ENCODE measurements around the gene SELENOS.

The SELENOS gene

DNA sequence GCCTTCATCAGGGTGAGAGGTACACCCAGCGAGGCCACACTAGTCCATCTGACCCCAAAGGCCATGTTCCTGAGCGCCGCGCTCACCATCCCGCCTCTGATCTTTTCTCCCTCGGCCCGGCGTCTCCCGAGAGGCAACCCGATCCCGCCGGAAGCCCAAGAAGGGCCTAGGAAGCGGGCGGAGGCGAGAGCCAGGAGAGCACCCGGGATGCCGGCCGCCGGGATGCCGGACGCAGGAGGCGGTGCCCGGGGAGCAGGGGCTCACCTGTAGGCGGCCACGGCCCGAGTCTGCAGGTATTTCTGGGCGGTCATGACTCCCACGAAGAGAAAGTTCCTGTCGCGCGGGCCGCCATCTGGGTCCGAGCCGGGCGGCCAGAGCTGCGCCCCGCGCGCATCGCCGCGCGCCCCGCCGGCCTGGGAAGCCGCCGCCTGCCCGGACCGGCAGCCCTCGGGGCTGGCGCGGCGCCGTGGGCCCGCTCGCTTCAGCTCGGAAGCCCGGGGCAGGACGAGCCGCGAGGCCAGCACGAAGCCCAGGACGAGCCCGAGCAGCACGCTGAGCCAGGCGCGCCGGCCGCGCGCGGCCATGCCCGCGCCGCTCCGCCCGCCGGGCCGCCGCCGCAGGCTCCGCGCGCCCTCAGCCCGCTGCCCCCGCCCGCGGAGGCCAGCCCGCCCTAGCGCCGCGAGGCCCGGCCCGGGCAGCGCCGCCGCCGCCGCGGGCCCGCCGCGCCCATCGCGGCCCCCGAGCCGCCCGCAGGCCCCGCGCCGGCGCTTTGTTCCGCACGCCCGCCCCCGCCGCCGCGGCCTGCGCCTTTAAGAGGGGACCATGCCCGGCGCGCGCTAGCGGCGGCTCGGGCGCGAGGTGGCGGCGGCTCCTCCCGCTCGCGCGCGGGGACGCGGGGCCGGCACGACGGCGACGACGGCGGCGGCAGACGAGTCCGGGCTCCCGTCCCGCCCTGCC lies 26.1 kb downstream of the SELENOS start:
- no peak for FAIRE-seq

DNA sequence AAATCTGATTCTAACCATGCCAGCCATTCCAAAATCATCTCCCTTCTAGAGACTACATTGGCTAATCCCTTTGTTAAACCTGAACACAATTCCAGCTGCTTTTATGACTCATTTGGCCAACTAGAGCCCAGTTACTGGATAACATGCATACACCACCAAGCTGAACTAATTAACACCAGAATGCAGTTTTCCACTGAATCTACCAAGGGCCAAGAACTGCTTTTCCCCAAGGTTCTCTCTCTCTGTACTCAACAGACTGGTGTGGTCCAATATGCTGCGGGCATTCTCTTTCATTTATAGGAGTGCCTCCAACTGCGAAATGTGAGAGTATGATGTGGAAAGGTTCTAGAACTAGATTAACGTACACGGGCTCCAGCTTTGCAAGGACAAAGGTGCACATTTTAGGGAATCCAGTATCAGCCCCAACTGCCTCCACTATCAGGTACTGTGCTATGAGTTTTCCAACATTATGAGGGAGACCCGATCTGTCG lies 26.9 kb downstream of the SELENOS start:
- no peak for FAIRE-seq

DNA sequence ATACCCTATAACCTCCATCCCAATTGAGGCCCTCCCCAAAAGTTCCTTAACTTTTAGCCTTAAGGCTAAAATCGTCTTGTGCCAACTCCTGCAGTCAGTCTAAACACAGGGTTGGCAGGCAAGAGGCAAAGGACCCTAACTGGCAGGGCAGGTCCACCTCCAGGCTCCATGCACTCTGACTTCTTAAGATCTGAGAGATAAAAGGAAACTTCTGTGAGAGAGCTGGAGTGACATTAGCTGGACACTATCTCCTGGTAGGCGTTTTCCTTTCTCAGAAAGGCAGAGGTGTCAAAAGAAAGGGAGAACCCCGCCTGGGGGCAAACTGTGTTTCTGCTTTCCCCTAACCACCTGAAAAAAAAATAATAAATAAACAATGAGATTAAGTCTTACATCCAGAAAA lies 29.0 kb downstream of the SELENOS start:
- FAIRE-seq = no peak

DNA sequence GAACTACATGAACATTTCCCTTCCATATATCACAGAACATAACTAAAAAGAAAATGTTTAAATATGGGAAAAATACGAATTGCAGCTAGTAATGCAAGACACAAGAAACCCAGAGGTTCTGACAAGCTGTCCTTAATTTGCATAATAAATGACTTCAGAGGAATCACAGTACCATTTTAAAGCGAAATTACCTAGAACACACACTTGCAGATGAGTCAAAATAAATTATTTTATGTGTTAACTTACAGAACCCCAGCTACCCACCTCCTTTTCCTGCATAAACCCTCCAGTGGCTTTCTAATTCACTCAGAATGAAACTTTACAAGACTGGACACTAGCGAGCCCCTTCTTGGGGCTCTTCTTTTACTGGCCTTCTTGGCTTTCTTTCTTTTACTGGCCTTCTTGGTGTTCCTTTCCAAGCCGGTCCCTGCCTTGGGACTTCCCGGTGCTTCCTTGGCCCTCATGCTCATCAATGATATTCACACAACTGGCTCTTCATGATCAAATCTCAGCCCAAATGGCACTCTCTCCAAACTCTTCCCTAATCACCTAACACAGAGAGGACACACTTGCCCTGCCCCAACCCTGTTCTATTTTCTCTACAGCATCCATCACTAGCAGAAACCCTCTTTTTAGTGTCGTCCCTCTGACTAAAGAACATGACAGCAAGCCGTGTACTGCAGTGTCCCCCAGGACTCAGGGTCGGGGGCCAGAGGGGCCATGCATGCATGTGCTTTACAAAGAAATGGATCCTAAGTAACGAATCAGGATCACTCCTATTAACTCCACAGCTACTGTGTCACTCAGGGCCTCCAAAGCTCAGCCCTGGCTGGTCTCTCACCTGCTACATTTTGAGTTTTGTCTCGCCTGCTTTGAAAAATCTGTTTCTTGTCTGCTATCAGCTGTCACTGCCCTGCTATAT lies 30.2 kb downstream of the SELENOS start:
- FAIRE-seq = no peak

DNA sequence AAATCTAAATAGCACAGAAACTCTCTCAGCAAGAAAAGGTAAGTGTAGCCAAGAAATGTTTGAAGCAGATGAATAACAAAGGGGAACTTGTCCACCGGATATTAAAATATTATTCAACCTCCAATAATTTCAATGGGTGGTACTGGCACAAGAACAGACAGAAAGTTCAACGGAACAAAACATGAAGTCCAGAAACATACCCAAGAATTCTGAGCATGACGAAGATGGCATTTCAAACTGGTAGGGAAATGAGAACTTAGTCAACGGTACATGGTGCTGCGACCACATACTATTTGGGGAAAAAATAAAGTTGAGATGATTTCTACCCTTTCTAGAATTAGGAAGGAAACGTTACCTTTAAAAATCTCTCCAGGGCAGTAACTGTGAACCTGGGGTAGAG lies 30.9 kb downstream of the SELENOS start:
- FAIRE-seq = no peak

DNA sequence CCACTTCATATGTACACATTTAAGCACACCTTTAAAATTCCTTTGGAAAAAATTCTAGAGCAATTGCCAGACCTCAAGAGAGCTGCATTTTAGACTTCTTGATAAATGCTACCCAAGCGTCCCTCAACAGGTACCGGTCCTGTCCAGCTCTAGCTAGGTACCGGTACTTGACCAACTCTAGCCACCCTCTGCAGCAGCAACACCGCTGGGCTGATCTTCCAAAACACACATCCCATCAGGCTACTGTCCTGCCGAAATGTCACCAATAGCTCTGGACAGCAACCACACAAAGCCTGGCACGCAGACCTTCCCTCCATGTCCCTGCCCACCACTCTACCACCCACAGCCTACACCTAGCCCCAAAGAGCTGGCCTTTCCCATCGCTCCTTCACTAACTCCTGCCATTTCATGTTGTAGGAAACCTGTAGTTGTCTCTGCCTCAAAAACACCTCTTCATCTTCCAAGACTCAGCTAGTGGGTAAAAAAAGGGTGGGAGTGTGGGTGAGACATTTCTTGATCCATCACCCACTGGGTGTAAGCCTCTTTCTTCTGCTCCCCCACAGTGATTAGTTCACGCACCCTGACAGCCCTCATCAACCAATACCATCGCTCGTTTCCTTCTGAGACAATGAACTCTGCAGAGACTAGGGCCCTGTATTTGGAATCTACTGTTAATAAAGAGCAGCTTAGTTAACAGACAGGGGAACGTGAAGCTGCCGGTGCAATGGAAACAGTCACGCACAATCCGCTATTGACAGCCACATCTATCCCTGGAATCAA lies 32.2 kb downstream of the SELENOS start:
- FAIRE-seq = no peak

DNA sequence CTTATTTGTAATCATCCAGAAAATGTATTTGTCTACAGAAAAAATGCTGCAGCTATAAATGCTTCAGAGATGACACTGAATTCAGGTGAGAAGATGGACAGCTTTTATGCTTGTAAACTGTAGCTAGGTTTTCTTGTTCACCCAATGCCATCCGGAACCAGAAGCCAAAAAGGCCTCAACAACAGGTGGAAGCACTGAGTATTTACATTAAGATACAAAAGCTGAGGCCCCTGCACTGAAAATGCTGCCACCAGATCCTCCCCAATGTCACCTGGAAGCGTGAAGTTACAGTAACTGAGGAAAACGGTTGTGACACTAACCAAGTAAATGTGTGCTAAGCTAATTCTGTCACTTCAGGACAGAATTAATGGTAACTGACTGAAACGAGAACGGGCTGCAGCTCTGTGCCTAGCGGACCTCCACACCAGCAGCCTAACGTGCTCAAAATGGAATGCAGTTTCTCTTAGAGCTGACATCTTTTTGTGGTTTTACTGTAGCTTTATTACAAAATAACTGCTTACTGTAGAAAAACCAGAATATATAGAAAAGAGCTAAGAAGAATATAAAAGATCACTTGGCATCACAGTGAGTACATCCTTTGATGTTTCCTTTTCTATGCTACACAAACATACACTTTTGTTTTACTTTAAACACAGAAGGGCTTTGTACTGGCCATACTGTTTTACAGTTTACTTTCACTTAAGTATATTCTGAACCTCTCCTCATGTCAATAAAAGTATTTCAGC lies 33.1 kb downstream of the SELENOS start:
- FAIRE-seq = no peak

DNA sequence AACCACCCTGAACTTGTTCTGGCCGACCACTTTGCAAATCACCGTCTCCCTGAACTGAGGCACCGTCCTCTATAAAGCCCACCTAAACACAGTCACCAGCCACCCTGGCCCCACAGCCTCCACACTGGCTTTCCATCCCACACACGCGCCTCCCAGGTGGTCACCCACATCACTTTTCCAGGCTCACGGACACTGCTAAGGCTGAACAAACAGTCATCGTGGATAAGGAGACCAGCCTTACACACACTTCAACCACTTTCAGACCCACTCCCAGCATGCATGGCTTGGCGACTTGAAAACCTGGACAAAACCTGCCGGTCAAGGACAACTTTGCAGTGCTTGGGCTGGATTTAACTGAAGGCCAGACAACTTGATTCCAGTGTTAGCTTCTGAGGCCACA lies 33.9 kb downstream of the SELENOS start:
- FAIRE-seq = no peak

DNA sequence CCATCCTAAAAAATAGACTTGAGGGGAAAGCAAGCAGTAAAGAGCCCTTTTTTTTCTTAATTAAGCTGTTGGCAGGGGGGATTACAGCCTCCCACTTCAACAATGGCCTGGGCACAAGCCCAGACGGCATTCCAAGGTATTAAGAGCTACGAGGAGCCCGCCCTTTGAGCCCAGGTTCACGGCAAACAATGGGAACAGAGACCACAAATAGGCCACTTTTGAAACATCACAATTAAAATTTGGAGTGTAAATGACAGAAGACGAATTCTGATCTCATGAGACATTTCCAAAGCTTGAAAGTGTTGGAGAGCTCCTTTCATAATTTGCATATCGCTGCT lies 34.3 kb downstream of the SELENOS start:
- no peak for FAIRE-seq

DNA sequence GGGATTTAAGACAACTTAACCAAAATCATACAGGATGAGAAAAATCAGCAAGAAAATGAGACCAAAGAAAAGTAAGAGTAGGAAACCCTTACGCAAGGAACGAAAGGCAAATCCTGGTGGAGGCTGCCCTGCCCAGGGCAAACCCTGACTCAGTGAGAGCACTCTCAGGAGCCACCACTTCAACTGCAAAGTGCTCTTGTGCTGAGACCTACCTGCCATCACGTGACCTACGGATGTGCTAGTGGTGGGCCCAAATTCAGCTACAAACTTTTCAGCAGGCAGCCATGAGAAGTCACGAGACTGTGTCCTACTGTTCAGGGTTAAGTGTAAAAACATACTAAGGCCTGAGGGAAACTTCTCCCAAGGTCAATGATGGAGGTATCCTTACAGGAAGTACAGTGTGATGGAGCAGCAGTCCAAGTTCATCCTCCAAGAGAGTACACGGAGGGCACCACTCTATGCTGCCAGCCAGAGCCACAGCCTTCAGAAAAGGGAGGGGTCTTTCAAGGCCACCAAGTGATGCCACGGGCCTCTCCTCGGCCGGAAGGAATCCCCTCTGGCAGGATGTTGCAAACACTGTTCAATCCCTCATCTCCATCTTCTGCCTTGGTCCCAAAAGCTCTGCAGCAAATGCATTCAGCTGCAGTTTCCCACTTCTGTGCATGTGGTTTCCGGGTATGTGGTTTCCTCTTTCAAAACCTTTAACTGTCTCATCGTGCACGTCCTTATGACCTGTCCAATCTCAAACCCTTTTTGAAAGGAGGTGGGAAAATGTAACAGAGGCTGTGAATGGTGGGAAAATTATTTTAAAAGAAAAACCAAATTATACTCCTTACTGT lies 34.9 kb downstream of the SELENOS start:
- FAIRE-seq = no peak

DNA sequence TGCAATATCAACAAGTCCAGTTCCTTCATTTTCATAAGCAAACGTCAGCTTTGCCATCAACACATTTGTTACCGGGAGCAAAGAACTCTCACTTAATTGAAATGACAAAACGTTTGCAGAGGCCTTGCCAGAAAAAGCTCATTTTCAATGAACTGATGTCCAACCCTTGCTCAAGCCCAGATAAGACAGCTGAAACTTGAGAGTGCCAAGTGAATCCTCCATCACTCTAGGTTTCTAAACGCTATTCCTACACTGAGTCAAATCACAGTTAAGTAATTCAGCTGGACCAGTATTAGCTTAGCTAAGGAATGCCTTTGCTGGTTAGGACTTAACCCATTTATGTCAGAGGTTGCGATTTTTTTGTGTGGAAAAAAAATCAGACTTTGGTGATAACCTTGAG lies 36.9 kb downstream of the SELENOS start:
- FAIRE-seq = no peak

DNA sequence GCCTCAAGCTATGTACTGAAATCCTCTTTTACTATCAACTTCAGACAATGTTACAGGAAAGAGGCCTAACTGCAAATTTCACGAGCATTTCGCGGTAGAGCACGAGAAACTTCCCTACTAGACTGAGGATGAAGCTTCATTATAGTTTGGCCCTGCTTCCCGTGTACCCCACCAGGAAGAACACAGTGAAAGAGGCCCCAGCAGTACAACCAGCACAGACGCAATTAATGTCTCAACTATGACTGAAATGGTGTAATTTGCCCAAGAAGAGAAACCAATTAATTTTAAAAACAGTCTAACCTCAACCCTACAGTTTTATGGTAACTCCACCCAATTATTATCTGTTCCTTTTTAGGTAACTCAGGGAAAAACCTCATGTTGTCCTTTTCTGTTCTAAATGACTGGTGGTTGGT lies 37.6 kb downstream of the SELENOS start:
- no peak for FAIRE-seq

DNA sequence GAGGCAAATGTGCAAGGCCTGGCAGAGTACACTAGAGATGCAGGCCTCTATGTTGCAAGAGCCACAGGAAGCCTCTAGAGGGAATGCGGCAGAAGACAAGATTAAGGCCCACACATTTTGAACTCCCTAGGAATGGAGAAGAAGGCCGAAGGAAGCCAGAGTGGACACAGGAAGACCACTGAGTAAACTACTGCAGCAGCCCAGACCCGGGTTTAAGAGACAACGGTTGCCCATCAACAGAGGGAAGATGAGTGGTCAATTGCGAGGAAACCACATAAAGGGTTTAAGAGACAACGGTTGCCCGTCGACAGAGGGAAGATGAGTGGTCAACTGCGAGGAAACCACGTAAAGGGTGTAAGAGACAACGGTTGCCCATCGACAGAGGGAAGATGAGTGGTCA lies 40.0 kb downstream of the SELENOS start:
- no peak for FAIRE-seq

DNA sequence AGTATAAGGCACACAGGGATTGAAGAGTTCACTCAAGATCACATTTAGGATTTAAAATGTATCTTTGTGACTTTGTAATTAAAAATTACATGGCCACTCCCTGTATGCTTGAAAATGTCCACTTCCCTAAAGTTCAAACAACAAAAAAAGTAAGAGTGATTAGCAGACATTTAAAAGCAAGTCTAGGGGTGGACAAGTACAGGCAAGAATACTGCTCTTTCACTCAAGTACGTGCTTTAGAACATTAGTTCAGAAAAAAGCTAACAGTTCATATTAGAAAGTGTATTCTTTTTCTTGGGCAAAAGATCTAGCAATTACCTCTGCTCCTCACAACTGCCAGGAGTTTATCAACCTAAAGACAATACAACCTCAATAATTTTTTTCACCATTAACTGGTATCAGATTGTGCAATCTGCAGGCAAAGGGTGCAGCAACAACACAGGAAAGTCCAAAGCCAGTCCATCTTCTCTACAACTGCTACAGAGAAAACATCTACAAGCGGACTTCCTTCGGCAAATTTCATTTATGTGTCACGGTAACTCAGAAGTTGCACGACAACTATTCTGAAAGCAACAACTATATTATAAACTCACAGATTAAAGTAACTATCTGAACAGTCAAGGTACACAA lies 43.5 kb downstream of the SELENOS start:
- FAIRE-seq = no peak

DNA sequence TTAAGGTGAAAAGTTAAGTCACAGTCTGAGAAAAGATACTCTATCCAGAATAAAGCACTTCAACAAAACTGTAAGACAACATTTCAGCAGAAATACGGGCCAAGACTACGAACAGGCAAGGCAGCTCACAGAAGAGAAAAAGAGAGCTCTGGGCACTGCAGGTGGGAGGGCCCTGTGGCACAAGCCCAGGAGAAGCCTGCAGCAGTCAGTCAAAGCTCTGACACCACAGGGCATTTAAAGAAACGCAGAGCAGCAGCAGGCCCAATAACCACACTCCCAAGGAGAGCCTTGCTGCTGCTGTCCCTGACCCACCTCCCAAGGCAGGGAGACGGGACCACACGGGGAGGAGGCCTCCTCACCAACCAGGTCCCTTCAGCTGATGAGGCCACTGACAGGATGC lies 44.6 kb downstream of the SELENOS start:
- FAIRE-seq = no peak

DNA sequence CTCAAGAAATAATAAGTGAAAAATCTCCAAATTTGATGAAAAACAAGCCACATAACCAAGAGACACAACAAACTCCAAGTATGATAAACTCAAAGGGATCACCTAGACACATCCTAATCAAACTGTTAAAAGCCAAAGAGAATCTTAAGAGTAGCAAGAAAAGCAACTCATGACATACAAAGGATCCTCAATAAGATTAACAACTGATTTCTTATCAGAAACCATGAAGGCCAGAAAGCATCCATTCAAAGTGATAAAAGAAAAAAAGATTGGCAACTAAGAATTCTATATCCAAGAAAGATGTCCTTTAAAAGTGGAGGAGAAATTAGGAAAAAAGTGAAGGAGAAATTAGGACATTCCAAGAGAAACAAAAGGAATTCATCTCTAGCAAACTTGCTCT lies 49.0 kb downstream of the SELENOS start:
- FAIRE-seq = no peak

DNA sequence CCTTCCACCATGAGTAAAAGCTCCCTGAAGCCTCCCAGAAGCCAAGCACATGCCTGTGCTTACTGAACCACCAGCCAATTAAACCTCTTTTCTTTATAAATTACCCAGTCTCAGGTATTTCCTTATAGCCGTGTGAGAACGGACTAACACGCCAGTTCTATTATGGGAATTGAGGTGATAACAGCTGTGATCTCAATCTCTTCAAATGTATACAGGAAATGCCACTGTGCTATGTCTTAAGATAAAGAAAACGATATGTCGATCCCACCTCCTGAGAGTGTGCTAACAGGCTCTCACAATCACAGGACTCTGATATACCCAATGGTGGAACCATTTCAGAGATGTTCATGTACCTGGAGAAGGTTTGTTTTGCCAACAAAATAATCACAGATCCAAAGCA lies 51.6 kb downstream of the SELENOS start:
- FAIRE-seq = no peak

Data from islet of Langerhans (tissue), 1 donor.